HEK293T (cell line): ENCODE measurements around the gene TRIP13.

Experiments used
- ARNT ChIP-seq: fragments of 450-650 bp; IDR thresholded peaks from 2 replicates; pipeline ENCODE4 v1.6.1; 2017; ENCODE audit warnings: mild to moderate bottlenecking
- BHLHE40 ChIP-seq: fragments of 450-650 bp; IDR thresholded peaks from 2 replicates; pipeline ENCODE4 v1.6.1; 2016; ENCODE audit warnings: mild to moderate bottlenecking, moderate library complexity, borderline replicate concordance
- ELF4 ChIP-seq: fragments of 450-650 bp; IDR thresholded peaks from 2 replicates; pipeline ENCODE4 v1.6.1; 2017; ENCODE audit warnings: antibody characterized with exemption
- FOXA1 ChIP-seq: fragments of 450-650 bp; IDR thresholded peaks from 2 replicates; pipeline ENCODE4 v1.6.1; 2016; ENCODE audit warnings: mild to moderate bottlenecking
- FOXK2 ChIP-seq: fragments of 450-650 bp; IDR thresholded peaks from 2 replicates; pipeline ENCODE4 v1.6.1; 2016; ENCODE audit warnings: mild to moderate bottlenecking
- FOXM1 ChIP-seq: fragments of 450-650 bp; IDR thresholded peaks from 2 replicates; pipeline ENCODE4 v1.6.1; 2017; ENCODE audit warnings: mild to moderate bottlenecking, borderline replicate concordance
- HDGF ChIP-seq: fragments of 450-650 bp; IDR thresholded peaks from 2 replicates; pipeline ENCODE4 v1.6.1; 2017; ENCODE audit warnings: antibody characterized with exemption, borderline replicate concordance
- NFRKB ChIP-seq: fragments of 450-650 bp; IDR thresholded peaks from 2 replicates; pipeline ENCODE4 v1.6.1; 2016; ENCODE audit warnings: mild to moderate bottlenecking, moderate library complexity
- SP1 ChIP-seq: fragments of 450-650 bp; IDR thresholded peaks from 2 replicates; pipeline ENCODE4 v1.6.1; 2017
- SUZ12 ChIP-seq: fragments of 450-650 bp; IDR thresholded peaks from 2 replicates; pipeline ENCODE4 v1.6.1; 2016; ENCODE audit warnings: mild to moderate bottlenecking
- ZNF384 ChIP-seq: fragments of 450-650 bp; IDR thresholded peaks from 2 replicates; pipeline ENCODE4 v1.6.1; 2016
- TF ChIP-seq, protein P1 (sequence below): fragments of 450-650 bp; IDR thresholded peaks from 2 replicates; pipeline ENCODE4 v1.6.1; 2016

GRCh38 chr5:960551-960950 is 67.9 kb downstream of the TRIP13 start:
- TF ChIP-seq NFRKB (no peak), SUZ12 (no peak), ZNF384 (no peak), BHLHE40 (no peak), ELF4 (no peak), HDGF (no peak), FOXA1 (no peak), ARNT (no peak), SP1 (no peak), FOXK2 (no peak), FOXM1 (no peak)
- TF ChIP-seq, protein P1, sequence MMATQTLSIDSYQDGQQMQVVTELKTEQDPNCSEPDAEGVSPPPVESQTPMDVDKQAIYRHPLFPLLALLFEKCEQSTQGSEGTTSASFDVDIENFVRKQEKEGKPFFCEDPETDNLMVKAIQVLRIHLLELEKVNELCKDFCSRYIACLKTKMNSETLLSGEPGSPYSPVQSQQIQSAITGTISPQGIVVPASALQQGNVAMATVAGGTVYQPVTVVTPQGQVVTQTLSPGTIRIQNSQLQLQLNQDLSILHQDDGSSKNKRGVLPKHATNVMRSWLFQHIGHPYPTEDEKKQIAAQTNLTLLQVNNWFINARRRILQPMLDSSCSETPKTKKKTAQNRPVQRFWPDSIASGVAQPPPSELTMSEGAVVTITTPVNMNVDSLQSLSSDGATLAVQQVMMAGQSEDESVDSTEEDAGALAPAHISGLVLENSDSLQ, result no peak
